Lung (tissue), 12 donors: ENCODE measurements around the gene RERG. TPM values are rescaled to one million over a fixed set of nuclear protein-coding genes. Genes with fewer than 3 reads are reported as not detected.

Experiments used
- ATAC-seq: fragments of 200-7000 bp; cut with Tn5 transposase; one replicate; pipeline ENCODE4 v1.9.1; 2020; ENCODE audit warnings: moderate number of reproducible peaks; ENCODE audit not compliant: insufficient read depth, low FRiP score
- DNase-seq, 3 donors: peaks; one replicate each; pipeline ENCODE4 v3.0.0-alpha.2; 2013 to 2017
- H3K27ac ChIP-seq, 2 donors: one replicate each; pipeline ENCODE4 v1.5.1; 2013; ENCODE audit warnings: mild to moderate bottlenecking in 2 of 2, moderate library complexity in 2 of 2, control low read depth in 1 of 2, inconsistent platforms in 1 of 2, low read depth in 1 of 2, low read length in 1 of 2
- H3K27me3 ChIP-seq, 3 donors: one replicate each; pipeline ENCODE4 v1.5.1; 2013; ENCODE audit warnings: low read length in 2 of 3; ENCODE audit not compliant: control insufficient read depth in 3 of 3, insufficient read depth in 3 of 3
- H3K36me3 ChIP-seq, 4 donors: one replicate each; pipeline ENCODE4 v1.5.1; 2013; ENCODE audit warnings: low read length in 4 of 4, mild to moderate bottlenecking in 1 of 4, moderate library complexity in 1 of 4; ENCODE audit not compliant: control insufficient read depth in 4 of 4, insufficient read depth in 4 of 4
- H3K4me1 ChIP-seq, 5 donors: one replicate each; pipeline ENCODE4 v1.5.1; 2013; ENCODE audit warnings: low read length in 5 of 5, mild to moderate bottlenecking in 2 of 5, moderate library complexity in 1 of 5; ENCODE audit not compliant: control insufficient read depth in 5 of 5, insufficient read depth in 5 of 5
- H3K4me3 ChIP-seq: one replicate; pipeline ENCODE4 v1.5.1; 2013; ENCODE audit warnings: mild to moderate bottlenecking, control low read depth, moderate library complexity
- H3K9ac ChIP-seq, 2 donors: one replicate each; pipeline ENCODE4 v1.5.1; 2013; ENCODE audit warnings: low read length in 2 of 2, control low read depth in 1 of 2; ENCODE audit not compliant: insufficient read depth in 1 of 2
- H3K9me3 ChIP-seq, 4 donors: one replicate each; pipeline ENCODE4 v1.5.1; 2013; ENCODE audit warnings: low read length in 3 of 4, mild to moderate bottlenecking in 1 of 4, moderate library complexity in 1 of 4; ENCODE audit not compliant: control insufficient read depth in 4 of 4, insufficient read depth in 3 of 4
- CTCF ChIP-seq: IDR thresholded peaks from 2 replicates; pipeline ENCODE4 v1.5.1; 2012; ENCODE audit warnings: mild to moderate bottlenecking; ENCODE audit errors: control extremely low read depth, extremely low read depth
- WGBS, 2 donors: extraction: QIAGEN DNeasy Blood & Tissue Kit; methylation state at CpG; one replicate each; pipeline ENCODE4 v1.1.7; 2013; 5-methylcytosine and 5-hydroxymethylcytosine counted together
- polyA plus RNA-seq, 2 donors: library from polyadenylated mRNA; stranded (reverse); fragments of 200-250 nt; gene quantifications; one replicate each; pipeline ENCODE4 v1.2.1, GENCODE V29; 2013
- total RNA-seq, 2 donors: library from RNA; depleted of rRNA in 1 of 2; stranded (reverse); fragments of >200 nt in 1 of 2; gene quantifications; one replicate each; pipeline ENCODE4 v1.2.1, GENCODE V29; 2014 to 2021
- donor health status: control.
- donor health status: control.
- donor health status: Bipolar disorder and iron deficiency.
- donor health status: healthy.
- donor health status: DM: yes; HTN: yes; CAD: no.

RERG gene
- total and polyA plus RNA-seq, 4 donors, result 3.3 to 20.1 (median 8.5) TPM

GRCh38 chr12:15212930-15213329 is 8.3 kb downstream of the RERG start:
- TF ChIP-seq CTCF, result no peak
- Histone ChIP-seq H3K4me1 (peaks cover 0 to 32% (median 3%) of the 10 kb centered on the region in 5 donors), H3K36me3 (no peaks in the 10 kb centered on the region), H3K27ac (no peak overlapping the region), H3K27me3 (no peaks in the 10 kb centered on the region), H3K4me3 (no peak overlapping the region), H3K9me3 (no peaks in the 10 kb centered on the region), H3K9ac (no peak overlapping the region)
- DNase-seq (no peak), ATAC-seq (no peak)
- WGBS, 2 donors, result 77 to 86% methylated on average over 2 of the region's 2 CpGs

GRCh38 chr12:15209782-15210181 is 11.4 kb downstream of the RERG start:
- H3K27me3 ChIP-seq, result no peaks in the 10 kb centered on the region
- peaks cover 0 to 32% (median 3%) of the 10 kb centered on the region in 5 donors for H3K4me1 ChIP-seq
- H3K4me3 ChIP-seq, result no peak overlapping the region
- 80 to 85% methylated on average over 1 of the region's 1 CpG for WGBS, 2 donors
- ATAC-seq (no peak), DNase-seq (peak; percentile 46 to 84 (median 77))
- no peak overlapping the region for H3K9ac ChIP-seq
- H3K36me3 ChIP-seq, result no peaks in the 10 kb centered on the region
- H3K9me3 ChIP-seq, result no peaks in the 10 kb centered on the region
- H3K27ac ChIP-seq, result peak overlapping the region in 1 of 2 donors; percentile 45
- no peak for TF ChIP-seq CTCF

GRCh38 chr12:15208871-15209656 is 12.2 kb downstream of the RERG start:
- no peak for ATAC-seq
- H3K36me3 ChIP-seq, result no peaks in the 10 kb centered on the region
- TF ChIP-seq CTCF, result no peak
- peaks cover 0 to 32% (median 3%) of the 10 kb centered on the region in 5 donors for H3K4me1 ChIP-seq
- H3K4me3 ChIP-seq, result no peak overlapping the region
- H3K27me3 ChIP-seq, result no peaks in the 10 kb centered on the region
- no peak overlapping the region for H3K27ac ChIP-seq
- no peaks in the 10 kb centered on the region for H3K9me3 ChIP-seq
- DNase-seq, result peak; percentile 44 to 62 (median 55)
- no peak overlapping the region for H3K9ac ChIP-seq
- 77 to 83% methylated on average over 7 of the region's 7 CpGs for WGBS, 2 donors

- Histone ChIP-seq H3K9ac (no peak overlapping the region), H3K36me3 (no peaks in the 10 kb centered on the region), H3K4me1 (peaks cover 0 to 24% (median 2%) of the 10 kb centered on the region in 5 donors), H3K9me3 (no peaks in the 10 kb centered on the region), H3K27ac (no peak overlapping the region), H3K27me3 (no peaks in the 10 kb centered on the region), H3K4me3 (no peak overlapping the region)
- TF ChIP-seq CTCF, result no peak
- 80 to 81% methylated on average over 2 of the region's 2 CpGs for WGBS, 2 donors
- no peak for DNase-seq
- ATAC-seq, result no peak
Observed at GRCh38 chr12:15208140-15208539, 13.1 kb downstream of the RERG start.
